Prostate gland (tissue), 2 donors: Measurements from ENCODE around the gene ONECUT3. TPM values are rescaled to one million over a fixed set of nuclear protein-coding genes. Genes with fewer than 3 reads are reported as not detected.

Experiments used
- DNase-seq: peaks from one replicate; pipeline ENCODE4 v3.0.0-alpha.2; 2019; ENCODE audit warnings: low spot score
- H3K27ac ChIP-seq, 2 donors: fragments of 200-600 bp; sonication (generic); 2 replicates each; pipeline ENCODE4 v1.5.1; 2017 to 2019
- H3K27me3 ChIP-seq: fragments of 200-600 bp; sonication (generic); replicated peaks from 2 replicates; pipeline ENCODE4 v1.5.1; 2019; ENCODE audit not compliant: insufficient read depth
- H3K36me3 ChIP-seq, 2 donors: fragments of 200-600 bp; sonication (generic); 1 replicate in 1 of 2; 2 replicates in 1 of 2; pipeline versions ENCODE4 v1.5.1 to v1.8.1; 2017 to 2019
- H3K4me1 ChIP-seq: fragments of 200-600 bp; sonication (generic); replicated peaks from 2 replicates; pipeline ENCODE4 v1.5.1; 2019
- H3K4me3 ChIP-seq, 2 donors: fragments of 200-600 bp; sonication (generic); 2 replicates each; pipeline ENCODE4 v1.5.1; 2017 to 2019
- H3K9me3 ChIP-seq: fragments of 200-600 bp; sonication (generic); 2 replicates; pipeline ENCODE4 v1.5.1; 2017
- CTCF ChIP-seq, 4 experiments: fragments of 200-600 bp in 2 of 4; fragments of 450-650 bp in 2 of 4; sonication (generic) in 2 of 4; IDR thresholded peaks; 1 replicate in 3 of 4; 2 replicates in 1 of 4; pipeline ENCODE4 v1.5.1; 2016 to 2019; ENCODE audit warnings: antibody characterized with exemption in 4 of 4, mild to moderate bottlenecking in 2 of 4, moderate library complexity in 2 of 4
- POLR2A ChIP-seq: fragments of 450-650 bp; IDR thresholded peaks from one replicate; pipeline ENCODE4 v1.6.1; 2016; ENCODE audit warnings: antibody characterized with exemption, mild to moderate bottlenecking
- POLR2AphosphoS5 ChIP-seq: sonication (generic); formaldehyde crosslinking; IDR thresholded peaks from one replicate; pipeline ENCODE4 v1.6.1; 2017; ENCODE audit warnings: antibody characterized with exemption
- WGBS: methylation state at CpG from one replicate; pipeline ENCODE4 v1.1.5; 2018; 5-methylcytosine and 5-hydroxymethylcytosine counted together
- intact Hi-C: fragments of 100-400 bp; cut with DNase I; formaldehyde crosslinking; loops from one replicate; pipeline ENCODE4 v1.14.2; 2022
- total RNA-seq, 2 donors: library from RNA; depleted of rRNA; stranded (reverse); fragments of >200 nt; gene quantifications; one replicate each; pipeline ENCODE4 v1.1.0, GENCODE V29; 2016

Gene ONECUT3
- total RNA-seq, 2 donors from 2014 or later: not detected

- intact Hi-C loops: no loop called here
- Histone ChIP-seq H3K36me3 (no peaks in the 10 kb centered on the region), H3K9me3 (no peaks in the 10 kb centered on the region), H3K4me1 (peaks cover 3% of the 10 kb centered on the region), H3K4me3 (no peak overlapping the region), H3K27ac (no peak overlapping the region), H3K27me3 (peaks cover 79% of the 10 kb centered on the region)
- 8% methylated on average over 16 of the region's 16 CpGs for WGBS
- TF ChIP-seq POLR2AphosphoS5: no peak
- no peak for TF ChIP-seq POLR2A
- no peak for TF ChIP-seq CTCF (IDR thresholded peaks at IDR 0.05)
- no peak for DNase-seq
Measured at GRCh38 chr19:1751367-1752008, 1.8 kb upstream of the ONECUT3 start.

- intact Hi-C loops: no loop called here
Measured at GRCh38 chr19:1752009-1752756, 1.1 kb upstream of the ONECUT3 start.

GRCh38 chr19:1754018-1754635, 821 bp downstream of the ONECUT3 start:
- no peak overlapping the region for H3K4me3 ChIP-seq
- H3K27me3 ChIP-seq: peaks cover 76% of the 10 kb centered on the region
- 0% methylated on average over 32 of the region's 105 CpGs for WGBS
- TF ChIP-seq CTCF (IDR thresholded peaks at IDR 0.05): no peak
- TF ChIP-seq POLR2A: no peak
- TF ChIP-seq POLR2AphosphoS5: no peak
- H3K27ac ChIP-seq: no peak overlapping the region
- intact Hi-C loops: no loop called here
- no peak for DNase-seq
- no peaks in the 10 kb centered on the region for H3K36me3 ChIP-seq
- peaks cover 3% of the 10 kb centered on the region for H3K4me1 ChIP-seq
- no peaks in the 10 kb centered on the region for H3K9me3 ChIP-seq

More at GRCh38 chr19:1752009-1752756, 1.1 kb upstream of the ONECUT3 start:
- Histone ChIP-seq H3K4me1 (peaks cover 3% of the 10 kb centered on the region), H3K27me3 (peaks cover 79% of the 10 kb centered on the region), H3K9me3 (no peaks in the 10 kb centered on the region), H3K36me3 (no peaks in the 10 kb centered on the region), H3K4me3 (no peak overlapping the region), H3K27ac (no peak overlapping the region)
- DNase-seq: no peak
- WGBS: 4% methylated on average over 16 of the region's 16 CpGs
- TF ChIP-seq POLR2A (no peak), CTCF (IDR thresholded peaks at IDR 0.05) (no peak), POLR2AphosphoS5 (no peak)

- Histone ChIP-seq H3K4me3 (no peak overlapping the region), H3K4me1 (no peaks in the 10 kb centered on the region), H3K9me3 (no peaks in the 10 kb centered on the region), H3K36me3 (no peaks in the 10 kb centered on the region), H3K27ac (no peak overlapping the region), H3K27me3 (peaks cover 75% of the 10 kb centered on the region)
- TF ChIP-seq CTCF (IDR thresholded peaks at IDR 0.05) (no peak), POLR2AphosphoS5 (no peak), POLR2A (no peak)
- no peak for DNase-seq
- intact Hi-C loops: no loop called here
- WGBS: 2% methylated on average over 59 of the region's 80 CpGs
Measured at GRCh38 chr19:1754636-1755466, 1.5 kb downstream of the ONECUT3 start.
